NCI-H1092 treated with DMSO at 0.1 percent for 48 hours (cell line): ENCODE data around the gene CHST1.

Experiments
- DNase-seq: peaks from one replicate; lab custom pipeline; 2025; lab: John Stamatoyannopoulos, UW

The CHST1 gene

DNA sequence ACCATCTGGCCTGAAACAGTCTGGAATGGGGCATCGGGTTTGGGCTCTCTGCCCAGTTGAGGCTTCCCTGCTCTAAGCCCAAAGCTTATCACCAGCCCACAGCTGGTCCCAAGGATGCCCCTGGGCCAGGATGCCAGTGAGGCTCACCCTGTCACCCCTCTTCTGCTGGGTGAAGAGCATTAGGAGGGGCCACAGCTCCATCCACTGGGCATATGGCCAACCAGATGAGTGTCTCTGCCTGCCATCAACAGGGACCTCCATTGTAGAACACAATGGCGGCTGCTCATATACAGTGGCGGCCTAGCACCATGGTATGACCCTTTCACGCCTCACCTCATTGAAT is 5.6 kb downstream of the CHST1 start:
- DNase-seq, result peak; percentile 22

DNA sequence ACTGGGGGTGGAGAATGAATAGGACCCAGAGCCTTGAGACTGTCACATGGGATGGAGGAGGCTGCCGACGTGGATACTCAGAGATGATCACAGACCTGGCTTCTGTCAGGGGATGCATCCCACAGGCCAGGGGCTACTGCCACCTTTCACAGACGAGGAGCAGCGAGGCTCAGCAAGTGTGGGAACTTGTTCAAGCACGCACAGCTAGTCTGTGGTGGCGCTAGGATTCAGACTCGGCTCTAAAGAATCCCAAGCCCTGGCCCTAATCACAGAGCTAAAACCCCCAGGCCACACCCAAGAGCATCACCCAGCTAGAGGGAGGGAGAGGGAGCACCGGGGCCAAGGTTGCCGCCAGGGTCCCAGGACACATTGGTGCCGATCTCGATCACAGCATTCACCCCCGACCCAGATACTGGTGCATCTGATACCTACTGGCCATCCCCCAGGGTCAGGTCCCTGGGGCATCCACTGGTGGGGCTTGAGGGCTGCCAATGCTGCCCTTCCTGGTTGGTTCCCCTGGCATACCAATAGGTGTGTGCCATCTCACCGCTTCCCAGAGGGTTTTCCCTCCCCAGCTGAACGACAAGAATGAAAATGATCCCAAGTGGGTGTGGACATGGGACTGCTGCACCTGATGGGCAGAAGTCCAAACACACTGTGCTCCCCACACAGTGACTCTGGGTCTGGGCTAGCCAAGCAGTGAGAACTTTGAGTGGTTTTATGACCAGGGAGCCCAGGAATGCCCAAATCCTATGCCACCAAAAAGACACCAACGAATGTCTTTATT is 6.2 kb downstream of the CHST1 start:
- no peak for DNase-seq

DNA sequence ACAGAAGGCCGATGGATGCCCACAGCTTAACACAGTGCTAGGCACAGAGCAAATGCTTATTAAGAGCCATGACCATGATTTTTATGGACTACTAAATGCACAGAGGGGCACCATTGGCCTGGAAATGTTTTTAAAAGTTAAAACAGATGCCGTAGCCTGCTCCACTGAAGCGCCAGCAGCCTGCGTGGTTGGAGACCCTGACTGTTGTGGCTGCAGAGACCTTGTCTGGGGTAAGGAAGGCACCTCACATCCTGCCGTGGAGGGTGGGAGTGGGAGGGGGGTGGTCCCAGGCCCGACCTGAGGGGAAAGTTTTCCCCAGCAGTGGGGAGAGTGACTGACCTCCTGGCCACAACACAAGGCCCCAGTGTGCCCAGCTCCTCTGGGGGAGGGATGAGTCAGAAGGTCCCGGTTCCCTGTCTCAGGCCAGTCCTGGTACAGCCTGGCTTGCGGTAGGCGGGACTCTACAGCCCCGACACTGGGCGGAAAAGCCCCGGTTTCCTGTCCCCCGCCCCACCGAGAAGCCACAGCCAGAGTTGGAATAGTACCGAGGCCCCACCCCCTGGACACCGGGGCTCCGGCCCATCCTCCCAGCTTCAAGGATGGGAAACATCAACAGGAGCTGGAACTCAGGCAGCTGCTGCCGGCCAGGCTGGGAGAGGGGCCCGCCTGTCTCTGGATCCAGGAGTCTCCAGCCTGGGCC is 7.0 kb downstream of the CHST1 start:
- DNase-seq, result no peak

DNA sequence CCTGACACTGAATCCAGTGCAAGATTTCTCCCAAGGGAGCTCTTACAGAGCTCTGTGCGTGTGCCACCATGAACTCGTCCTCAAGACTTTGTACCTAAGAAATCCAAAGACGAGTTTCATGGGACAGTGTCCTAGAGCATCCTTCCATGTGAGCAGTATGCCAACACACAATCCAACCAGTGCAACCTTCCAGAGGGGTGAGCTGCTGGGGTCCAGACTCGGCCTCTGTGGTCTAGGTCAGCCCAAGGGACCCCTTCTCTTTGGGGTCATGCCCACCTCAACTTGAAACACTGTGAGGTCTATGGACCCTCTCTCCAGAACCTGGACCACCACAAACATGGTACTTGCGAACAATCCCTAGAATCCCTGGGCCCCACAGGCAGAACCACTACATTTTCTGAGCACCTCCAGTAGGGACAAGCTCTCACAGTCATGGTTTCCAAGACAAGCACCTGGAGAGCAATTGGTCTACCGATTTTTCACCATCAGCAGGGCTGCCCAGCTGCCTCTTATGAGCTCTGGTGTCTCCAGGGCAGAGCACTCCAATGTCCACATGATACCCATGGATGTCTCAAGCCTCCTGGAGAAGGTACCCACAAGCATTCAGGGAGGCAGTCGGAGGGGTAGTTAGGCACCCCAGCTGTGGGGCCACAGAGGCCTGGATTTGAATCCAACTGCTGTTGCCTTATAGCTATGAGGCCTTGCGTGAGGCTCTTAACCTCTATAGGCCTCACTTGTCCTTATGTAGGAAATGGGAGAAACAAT is 7.7 kb downstream of the CHST1 start:
- no peak for DNase-seq

DNA sequence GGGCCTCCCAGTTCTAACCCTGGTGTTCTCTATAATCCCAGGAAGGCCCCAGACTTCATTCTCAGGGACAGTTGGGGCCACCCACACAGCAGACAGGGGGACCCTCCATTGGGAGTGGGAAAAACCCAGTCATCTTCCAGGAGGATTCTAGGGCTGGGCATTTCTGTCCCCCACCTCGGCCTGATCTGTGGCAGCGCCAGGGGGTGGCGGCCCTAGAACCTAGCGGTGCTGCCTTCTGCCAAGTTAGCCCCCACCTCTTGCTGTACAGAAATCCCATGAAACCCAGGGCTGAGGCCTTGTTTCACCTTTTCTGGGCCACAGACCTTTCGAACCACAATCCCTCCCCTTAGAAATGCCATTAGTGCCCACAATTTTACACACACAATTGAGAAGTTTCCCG is 9.6 kb downstream of the CHST1 start:
- DNase-seq, result no peak

DNA sequence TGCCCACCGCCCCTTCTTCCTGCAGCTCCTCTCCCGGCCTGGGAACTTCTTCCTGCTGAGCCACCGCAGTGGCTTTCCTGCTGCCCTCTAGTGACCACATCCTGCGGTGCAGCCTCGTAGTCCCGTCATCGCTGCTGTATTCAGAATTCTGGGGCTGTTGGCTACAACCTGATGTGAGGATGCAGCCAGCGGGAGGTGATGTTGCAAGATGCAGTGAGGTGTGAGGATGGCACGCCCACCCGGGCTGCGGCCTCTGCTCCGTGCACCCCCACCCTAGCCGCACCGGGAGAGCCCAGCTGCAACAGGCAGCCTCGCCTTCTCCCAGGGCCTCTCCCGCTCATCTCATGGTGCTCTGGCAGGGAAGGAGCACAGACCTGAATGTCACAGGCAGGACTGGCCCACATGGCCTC is 10.1 kb downstream of the CHST1 start:
- DNase-seq, result peak; percentile 74

DNA sequence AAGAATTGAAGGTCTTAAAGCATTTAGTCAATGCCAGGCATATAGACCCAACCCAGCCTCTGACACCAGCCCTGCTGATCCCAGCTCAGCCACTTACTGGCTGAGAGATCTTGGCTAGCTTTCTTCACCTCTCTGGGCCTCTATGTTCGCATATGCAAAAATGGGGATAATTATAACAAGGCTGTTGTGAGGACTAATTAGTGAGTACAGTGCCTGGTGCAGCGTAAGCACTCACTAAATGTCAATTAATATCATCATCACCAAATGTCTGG is 10.5 kb downstream of the CHST1 start:
- no peak for DNase-seq

DNA sequence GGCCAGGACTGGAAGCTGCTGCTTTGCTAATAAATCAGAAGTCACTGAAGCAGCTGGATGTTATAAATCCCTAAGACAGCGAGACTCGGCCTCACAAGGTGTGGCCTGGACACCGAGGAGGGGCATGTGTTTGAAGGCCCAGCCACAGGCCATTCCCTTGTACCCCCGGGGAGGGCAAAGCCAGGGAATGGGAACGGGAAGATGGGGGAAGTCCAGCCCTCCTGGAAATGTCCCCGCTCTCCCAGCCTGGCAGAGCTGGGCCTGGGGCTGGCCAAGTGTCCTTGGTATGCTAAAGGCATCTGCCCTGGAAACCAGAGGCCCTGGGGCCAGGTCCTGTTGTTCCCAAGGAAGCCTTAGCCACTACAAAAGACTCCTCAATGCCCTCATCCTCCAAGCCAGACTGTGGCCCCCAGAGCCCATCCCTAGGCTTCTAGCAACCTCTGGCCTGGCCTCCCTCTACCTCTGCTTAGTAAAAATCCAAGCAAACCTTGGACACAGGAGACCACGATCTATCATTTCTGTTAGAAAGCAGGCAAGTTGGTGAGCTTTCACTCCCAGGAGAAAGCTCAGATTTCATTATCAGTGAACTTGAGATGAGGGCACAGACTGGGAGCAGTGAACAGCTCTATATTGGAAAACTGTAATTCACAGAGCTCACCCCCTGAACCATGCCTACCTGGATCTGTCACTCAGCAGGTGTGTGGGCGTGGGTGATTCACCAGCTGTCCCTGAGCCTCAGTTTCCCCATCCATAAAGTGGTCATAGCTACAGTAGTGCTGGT is 11.0 kb downstream of the CHST1 start:
- no peak for DNase-seq

DNA sequence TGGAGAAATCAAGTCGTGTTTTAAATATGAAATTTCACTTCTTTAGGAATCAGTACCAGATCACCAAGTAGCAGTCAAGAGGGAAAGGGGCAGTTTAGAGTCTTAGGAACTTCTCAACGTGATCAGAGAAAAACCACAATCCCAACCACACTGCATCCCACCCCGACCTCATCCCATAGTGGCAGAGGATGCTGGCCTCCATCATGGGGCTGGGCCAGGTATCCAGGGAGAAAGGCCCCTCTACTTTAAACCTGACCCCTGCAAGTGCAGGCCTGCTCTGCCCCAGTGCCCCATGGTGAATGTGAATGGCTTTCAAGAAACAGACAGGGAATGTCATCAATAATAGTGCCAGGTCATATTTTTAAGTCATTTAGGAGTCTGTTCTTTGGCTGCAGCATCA is 12.1 kb downstream of the CHST1 start:
- no peak for DNase-seq

DNA sequence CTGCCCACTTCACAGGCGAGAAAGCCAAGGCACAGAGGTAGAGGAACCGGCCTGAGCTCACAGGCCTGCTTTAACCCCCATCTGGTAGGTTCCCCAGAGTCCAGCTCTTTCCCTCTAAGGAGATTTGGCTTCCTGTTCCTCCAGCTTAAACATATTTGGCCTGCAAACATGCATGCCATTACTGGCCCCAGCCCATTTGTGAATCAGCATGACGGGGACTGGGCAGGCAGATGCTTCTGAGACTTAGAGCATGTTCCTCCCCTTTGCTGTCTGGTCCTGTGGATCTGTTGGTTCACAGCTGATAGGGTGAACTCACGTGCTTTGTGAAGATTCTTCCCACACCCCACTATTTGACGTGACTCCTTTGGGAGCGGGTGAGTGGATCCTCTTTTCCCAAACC is 12.6 kb downstream of the CHST1 start:
- DNase-seq, result no peak

DNA sequence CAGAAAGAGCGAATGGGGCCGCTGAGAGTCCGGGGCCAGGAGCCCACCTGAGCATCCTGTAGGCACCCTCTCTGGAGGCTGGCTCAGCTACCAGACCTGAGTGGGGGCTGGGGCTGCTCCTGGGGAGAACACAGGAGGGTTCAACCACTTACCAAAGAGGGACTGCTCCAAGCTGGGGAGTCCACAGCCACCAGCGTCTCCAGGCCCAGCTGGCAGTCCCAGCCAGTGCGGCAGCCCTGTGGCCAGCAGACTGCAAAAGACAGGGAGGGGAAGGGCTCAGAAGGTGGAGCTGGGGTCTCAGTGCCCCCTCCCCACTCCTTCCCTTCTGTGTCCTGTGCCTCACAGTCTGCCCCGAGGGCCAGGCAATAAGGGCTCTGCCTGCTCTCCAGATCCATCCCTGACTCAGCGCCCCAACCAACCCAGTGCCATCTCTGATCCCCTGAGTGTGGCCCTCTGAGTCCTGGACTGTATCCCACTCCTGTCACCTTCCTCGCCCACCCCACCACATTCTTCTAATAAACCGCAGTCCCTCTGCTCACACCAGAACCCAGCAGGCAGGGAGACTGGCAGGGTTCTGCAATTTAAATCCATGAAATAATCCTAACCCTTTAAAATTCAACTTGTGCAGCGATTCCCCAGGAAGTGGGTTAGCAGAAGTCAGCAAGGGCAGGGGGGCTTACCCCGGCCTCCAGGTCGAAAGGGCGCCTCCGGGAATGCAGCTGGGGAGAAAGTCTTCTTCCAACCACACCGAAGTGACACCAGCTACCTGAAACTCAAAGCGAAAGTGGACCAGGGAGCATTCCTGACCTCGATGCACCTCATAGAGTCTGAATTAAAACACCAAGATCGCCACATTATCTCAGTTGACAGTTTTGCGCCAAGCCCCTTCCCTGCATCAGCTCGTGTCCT is 13.3 kb downstream of the CHST1 start:
- no peak for DNase-seq

DNA sequence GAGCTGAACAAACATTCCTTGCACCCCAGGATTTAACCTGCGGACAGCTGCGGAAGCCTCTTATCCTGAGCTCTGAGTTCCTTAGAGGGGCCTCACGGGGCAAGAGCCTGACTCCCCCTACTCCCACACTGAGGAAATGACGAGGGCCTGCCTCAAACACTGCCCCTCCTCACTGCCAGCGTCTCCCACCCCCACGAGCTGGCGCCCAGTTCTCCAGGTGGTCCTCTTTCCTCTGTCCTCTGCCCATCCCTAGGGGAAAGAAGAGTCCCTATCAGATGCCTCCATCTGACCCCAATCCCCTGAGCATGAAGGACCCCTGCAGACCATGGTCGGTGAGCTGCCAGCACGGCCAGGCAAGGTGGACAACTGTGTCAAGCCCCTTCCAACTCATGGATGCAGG is 14.3 kb downstream of the CHST1 start:
- DNase-seq, result no peak

DNA sequence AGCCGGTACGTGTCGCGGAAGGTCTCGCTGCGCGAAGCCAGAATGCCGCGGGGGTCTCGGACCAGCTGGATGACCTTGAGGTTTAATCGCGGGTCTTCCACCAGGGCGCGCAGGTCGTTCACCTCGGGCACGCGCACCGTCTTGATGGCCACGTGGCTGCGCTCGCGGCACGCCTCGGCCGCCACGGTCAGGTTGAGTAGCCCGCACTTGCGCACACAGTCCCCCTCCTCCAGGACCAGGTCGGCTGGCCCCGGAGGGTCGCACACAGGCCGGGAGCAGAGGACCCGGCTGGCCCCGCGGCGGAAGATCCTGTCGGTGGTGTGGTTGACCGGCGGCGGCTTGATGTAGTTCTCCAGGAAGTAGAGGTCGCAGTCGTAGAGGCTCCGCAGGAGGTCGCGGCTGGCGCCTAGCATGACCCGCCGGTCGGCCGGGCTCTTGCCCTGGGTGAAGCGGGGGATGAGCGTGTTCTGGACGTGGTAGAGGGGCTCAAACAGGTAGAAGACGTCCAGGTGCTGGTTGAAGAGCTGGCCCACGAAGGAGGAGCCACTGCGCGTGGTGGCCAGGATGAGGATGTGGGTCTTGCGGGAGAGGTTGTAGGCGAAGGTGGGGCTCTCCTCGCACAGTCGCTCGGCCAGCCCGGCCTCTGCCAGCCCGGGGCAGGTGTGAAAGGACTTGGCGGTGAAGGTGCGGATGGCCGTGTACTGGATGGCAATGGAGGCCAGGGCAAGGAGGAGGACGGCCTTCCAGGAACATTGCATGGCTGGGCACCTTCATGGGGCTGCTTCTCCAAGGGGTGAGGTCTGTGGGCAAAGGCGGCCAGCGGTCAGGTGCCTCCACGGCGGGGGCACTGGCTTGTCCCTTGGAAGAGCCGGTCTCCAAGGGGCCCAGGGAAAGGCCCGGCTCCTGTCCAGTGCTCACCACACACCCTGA is 15.0 kb downstream of the CHST1 start:
- no peak for DNase-seq

DNA sequence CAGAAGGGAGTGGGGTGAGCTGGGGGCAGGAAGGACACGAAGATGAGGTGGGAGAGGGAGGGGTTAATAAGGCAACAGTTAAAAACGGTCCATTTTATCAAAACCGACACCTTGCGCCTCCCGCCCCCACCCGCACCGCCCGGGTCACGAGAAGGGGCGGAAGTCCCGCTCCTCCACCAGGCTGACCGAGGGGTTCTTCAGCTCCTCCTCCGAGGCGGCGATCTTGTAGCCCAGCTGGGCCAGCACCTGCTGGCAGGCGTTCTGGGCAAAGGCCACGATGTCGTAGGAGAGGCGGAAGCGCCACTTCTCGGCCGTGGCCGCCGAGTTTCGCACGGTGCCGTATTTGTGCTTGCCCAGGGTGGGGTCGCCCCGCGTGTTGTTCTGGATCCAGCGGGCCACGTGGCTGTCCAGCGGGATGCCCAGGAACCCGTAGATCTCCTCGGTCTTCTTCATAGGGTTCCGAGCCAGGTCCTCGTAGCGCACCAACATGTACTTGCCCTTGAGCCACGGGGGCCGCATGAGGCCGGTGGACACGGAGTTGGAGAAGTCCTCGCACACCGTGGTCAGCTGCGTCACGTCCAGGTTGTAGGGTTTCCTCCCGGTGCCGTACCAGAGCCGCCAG is 15.8 kb downstream of the CHST1 start:
- no peak for DNase-seq

DNA sequence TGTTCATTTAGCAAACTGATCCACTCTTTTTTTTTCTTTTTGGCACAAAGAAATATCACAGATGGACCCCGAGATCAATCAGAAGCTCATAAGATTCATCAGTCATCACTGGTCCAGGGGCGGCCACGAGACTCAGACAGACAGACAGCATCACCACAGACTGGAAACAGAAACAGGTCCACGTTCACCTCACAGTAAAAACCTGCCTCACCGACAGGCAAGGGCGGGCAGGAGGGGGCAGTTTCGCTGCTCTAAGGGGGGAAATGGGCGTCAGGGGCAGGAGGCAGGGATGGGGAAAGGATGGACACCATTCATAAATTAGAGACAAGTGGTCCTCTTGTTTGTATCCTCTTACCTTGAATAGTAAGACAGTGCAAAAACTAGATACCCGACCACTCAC is 16.5 kb downstream of the CHST1 start:
- DNase-seq, result no peak

DNA sequence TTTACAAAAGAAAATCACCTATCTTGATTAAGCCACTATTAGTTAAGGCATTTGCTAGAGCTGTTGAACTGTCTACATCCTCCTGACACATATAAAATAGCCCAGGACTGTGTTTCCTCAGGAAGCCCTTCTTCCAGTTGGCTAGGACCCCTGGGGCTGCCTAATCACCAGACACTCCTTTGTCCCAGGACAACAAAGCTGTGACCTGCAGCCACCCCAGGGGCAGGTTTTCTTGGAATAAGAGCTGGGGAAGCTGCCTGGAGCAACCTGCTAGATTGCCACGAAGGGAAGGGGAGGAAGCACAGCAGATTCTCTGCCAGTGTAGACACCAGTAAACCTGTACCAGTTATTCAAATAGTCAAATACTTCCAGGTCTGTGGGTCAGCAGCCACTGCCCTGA is 17.6 kb downstream of the CHST1 start:
- no peak for DNase-seq

DNA sequence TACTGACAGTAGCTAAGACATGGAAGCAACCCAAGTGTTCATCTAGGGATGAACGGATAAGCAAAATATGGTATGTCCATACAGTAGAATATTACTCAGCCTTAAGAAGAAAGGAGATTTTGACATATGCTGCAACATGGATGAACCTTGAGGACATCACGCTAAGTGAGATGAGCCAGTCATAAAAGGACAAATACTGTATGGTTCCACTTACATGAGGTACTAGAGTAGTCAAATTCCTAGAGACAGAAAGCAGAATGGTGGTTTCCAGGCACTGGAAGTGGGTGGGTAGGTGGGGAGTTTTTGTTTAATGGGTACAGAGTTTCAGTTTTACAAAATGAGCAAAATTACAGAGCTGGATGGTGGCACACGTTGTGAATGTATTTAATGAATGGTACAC is 18.1 kb downstream of the CHST1 start:
- no peak for DNase-seq

DNA sequence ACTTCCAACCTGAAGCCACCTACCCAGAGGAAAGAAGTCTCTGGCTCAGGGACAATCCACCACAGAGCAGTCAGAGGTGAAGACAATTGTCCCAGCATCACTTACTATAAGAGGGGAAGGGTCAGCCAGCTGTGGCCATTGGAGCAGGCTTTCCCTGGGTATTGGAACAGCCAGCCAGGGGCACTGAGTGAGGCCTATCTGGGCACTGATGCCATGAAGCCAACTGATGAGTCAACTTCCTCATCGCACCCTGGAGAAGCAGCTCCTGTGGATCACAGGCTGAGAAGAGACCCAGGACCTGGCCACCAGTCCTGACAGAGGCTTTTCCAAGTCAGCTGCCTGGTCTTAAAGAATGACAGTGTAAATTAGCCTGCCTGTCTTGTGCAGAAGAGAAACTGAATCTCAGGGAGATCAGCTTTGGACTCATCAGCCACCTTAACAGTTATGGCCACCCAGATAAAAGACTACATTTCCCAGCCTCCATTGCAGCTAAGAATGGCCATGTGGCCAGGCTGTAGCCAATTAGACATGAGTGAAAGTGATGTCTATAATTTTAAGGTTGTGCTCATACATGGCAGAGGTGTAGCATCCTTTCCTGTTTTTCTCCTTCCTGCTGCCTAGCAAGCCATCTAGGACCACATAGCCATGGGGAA is 19.0 kb downstream of the CHST1 start:
- no peak for DNase-seq
